DOHH2 (cell line): ENCODE results near the gene ADGRG7.

Experiments used
- H3F3A ChIP-seq: fragments of 200-600 bp; sonication (generic), shearing (Covaris generic); 2 replicates; pipeline ENCODE4 v1.6.0; 2016; ENCODE audit warnings: antibody characterized with exemption, mild to moderate bottlenecking; ENCODE audit not compliant: control insufficient read depth, insufficient read depth
- H3K27ac ChIP-seq: fragments of 200-600 bp; sonication (generic); 2 replicates; pipeline ENCODE4 v1.5.1; 2014; ENCODE audit warnings: low read depth, mild to moderate bottlenecking, low read length, moderate library complexity
- H3K27me3 ChIP-seq: fragments of 200-600 bp; sonication (generic); 2 replicates; pipeline ENCODE4 v1.6.1; 2014; ENCODE audit warnings: mild to moderate bottlenecking, low read length, mixed read lengths; ENCODE audit not compliant: control insufficient read depth
- H3K36me3 ChIP-seq: fragments of 200-600 bp; sonication (generic); 2 replicates; pipeline ENCODE4 v1.6.1; 2014; ENCODE audit warnings: mild to moderate bottlenecking, low read length, moderate library complexity, mixed read lengths; ENCODE audit not compliant: control insufficient read depth
- H3K4me1 ChIP-seq: fragments of 200-600 bp; sonication (generic); 2 replicates; pipeline ENCODE4 v1.6.1; 2014; ENCODE audit warnings: mild to moderate bottlenecking, low read length, mixed read lengths; ENCODE audit not compliant: control insufficient read depth
- H3K4me2 ChIP-seq: fragments of 200-600 bp; sonication (generic); 2 replicates; pipeline ENCODE4 v1.6.0; 2014; ENCODE audit warnings: mild to moderate bottlenecking, low read length, moderate library complexity
- H3K4me3 ChIP-seq: fragments of 200-600 bp; sonication (generic); 2 replicates; pipeline ENCODE4 v1.5.1; 2014; ENCODE audit warnings: mild to moderate bottlenecking, low read length, mixed read lengths
- H3K79me2 ChIP-seq: fragments of 200-600 bp; sonication (generic); 2 replicates; pipeline ENCODE4 v1.6.1; 2014; ENCODE audit warnings: mild to moderate bottlenecking, low read length, mixed read lengths; ENCODE audit not compliant: control insufficient read depth
- H3K9me2 ChIP-seq: fragments of 200-600 bp; sonication (generic); replicated peaks from 2 replicates; pipeline ENCODE4 v1.6.1; 2014; ENCODE audit warnings: mild to moderate bottlenecking, low read length, mixed read lengths; ENCODE audit not compliant: control insufficient read depth
- H3K9me3 ChIP-seq: fragments of 200-600 bp; sonication (generic); 2 replicates; pipeline ENCODE4 v1.6.1; 2014; ENCODE audit warnings: antibody characterized with exemption, low read length, mixed read lengths; ENCODE audit not compliant: control insufficient read depth, insufficient read depth
- H4K20me1 ChIP-seq: fragments of 200-600 bp; sonication (generic); 2 replicates; pipeline ENCODE4 v1.6.0; 2014; ENCODE audit warnings: low read depth, mild to moderate bottlenecking, antibody characterized with exemption, low read length, moderate library complexity; ENCODE audit not compliant: control insufficient read depth, insufficient read depth
- EZH2phosphoT487 ChIP-seq: fragments of 200-600 bp; sonication (generic); IDR thresholded peaks from 2 replicates; pipeline ENCODE4 v1.6.1; 2017; ENCODE audit warnings: borderline replicate concordance, mild to moderate bottlenecking, antibody characterized with exemption, low read length, moderate library complexity, mixed read lengths
- TF ChIP-seq, protein P1 (sequence below): fragments of 200-600 bp; sonication (generic); IDR thresholded peaks from one replicate; pipeline ENCODE4 v1.5.1; 2014; ENCODE audit warnings: antibody characterized with exemption, mild to moderate bottlenecking, low read depth, low read length; ENCODE audit not compliant: poor library complexity, severe bottlenecking

Gene ADGRG7

DNA sequence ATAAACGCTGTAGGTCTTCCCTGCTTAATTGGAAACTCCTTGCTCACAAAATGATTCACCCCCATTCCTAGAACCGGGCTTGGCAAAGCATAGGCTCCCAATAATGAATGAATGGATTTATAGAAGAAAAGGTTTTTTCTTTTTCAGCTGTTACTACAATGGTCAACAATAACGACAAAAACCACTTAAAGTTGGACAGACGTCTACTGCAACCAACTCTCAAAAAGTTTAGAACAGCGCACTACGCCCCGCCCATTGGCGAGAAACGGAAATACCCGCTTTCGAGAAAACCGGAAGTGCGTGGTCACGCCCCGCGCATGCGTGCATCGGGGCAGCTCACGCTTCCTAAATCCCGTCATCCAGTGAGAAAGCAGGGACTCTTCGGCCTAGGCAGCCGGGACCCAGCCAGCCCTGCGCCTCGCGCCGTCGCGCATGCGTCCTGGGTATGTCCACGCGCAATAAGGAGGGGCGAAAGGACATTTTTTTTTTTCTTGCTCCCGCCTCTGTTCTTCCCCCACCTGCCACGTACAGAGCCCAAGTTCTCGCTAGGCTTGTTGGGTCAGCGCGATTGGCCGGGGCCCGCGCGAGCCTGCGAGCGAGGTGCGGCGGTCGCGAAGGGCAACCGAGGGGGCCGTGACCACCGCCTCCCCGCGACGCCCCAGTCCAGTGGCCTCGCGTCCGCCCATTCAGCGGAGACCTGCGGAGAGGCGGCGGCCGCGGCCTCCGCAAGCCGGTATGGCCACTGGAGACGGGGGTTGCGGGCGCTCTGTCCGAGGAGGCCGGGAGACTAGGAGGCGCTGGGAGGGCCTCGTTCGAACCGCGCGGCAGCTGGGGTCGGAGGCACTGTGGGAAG lies 99.8 kb downstream of the ADGRG7 start, which contains the start of gene TFG:
TSS of gene TFG (plus strand) at position 506 of the 853 bp plus-strand sequence. CDS start 4,192 bp downstream, outside the sequence.
- Histone ChIP-seq H3K9me2 (no peaks in the 10 kb centered on the region), H3K4me1 (peaks cover 18% of the 10 kb centered on the region)
- no peak for TF ChIP-seq EZH2phosphoT487
- TF ChIP-seq, protein P1, sequence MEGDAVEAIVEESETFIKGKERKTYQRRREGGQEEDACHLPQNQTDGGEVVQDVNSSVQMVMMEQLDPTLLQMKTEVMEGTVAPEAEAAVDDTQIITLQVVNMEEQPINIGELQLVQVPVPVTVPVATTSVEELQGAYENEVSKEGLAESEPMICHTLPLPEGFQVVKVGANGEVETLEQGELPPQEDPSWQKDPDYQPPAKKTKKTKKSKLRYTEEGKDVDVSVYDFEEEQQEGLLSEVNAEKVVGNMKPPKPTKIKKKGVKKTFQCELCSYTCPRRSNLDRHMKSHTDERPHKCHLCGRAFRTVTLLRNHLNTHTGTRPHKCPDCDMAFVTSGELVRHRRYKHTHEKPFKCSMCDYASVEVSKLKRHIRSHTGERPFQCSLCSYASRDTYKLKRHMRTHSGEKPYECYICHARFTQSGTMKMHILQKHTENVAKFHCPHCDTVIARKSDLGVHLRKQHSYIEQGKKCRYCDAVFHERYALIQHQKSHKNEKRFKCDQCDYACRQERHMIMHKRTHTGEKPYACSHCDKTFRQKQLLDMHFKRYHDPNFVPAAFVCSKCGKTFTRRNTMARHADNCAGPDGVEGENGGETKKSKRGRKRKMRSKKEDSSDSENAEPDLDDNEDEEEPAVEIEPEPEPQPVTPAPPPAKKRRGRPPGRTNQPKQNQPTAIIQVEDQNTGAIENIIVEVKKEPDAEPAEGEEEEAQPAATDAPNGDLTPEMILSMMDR, result no peak

GRCh38 chr3:100709842-100710260 lies 100.5 kb downstream of the ADGRG7 start:
- peaks cover 55% of the 10 kb centered on the region for H3K79me2 ChIP-seq
- no peak for TF ChIP-seq EZH2phosphoT487
- TF ChIP-seq, protein P1, result no peak

More for the DNA sequence above, 99.8 kb downstream of the ADGRG7 start, which contains the start of gene TFG:
- peak within 1 kb of the TSS; percentile 96 for H3K4me2 ChIP-seq
- peaks cover 4% of the 10 kb centered on the region; the same call in 1 of the 2 replicates for H3K9me3 ChIP-seq
- peaks cover 31% of the 10 kb centered on the region for H3K36me3 ChIP-seq
- peak within 1 kb of the TSS; percentile 61 for H3K27ac ChIP-seq
- H3K27me3 ChIP-seq, result no peaks in the 10 kb centered on the region
- 0 out of 2 replicates have a peak, but pooled peaks cover 5% of the 10 kb centered on the region for H3F3A ChIP-seq
- peak within 1 kb of the TSS; percentile 89 for H3K4me3 ChIP-seq
- peaks cover 49% of the 10 kb centered on the region for H3K79me2 ChIP-seq
- H4K20me1 ChIP-seq, result peaks cover 8% of the 10 kb centered on the region; the same call in 1 of the 2 replicates

GRCh38 chr3:100710261-100710968 lies 101.0 kb downstream of the ADGRG7 start:
- Histone ChIP-seq H3K27me3 (no peaks in the 10 kb centered on the region), H3K4me1 (peaks cover 18% of the 10 kb centered on the region), H3K4me3 (peak overlapping the region; percentile 89), H4K20me1 (peaks cover 12% of the 10 kb centered on the region; the same call in 1 of the 2 replicates), H3F3A (0 out of 2 replicates have a peak, but pooled peaks cover 5% of the 10 kb centered on the region), H3K9me3 (peaks cover 4% of the 10 kb centered on the region; the same call in 1 of the 2 replicates), H3K4me2 (peak overlapping the region; percentile 96), H3K79me2 (peaks cover 60% of the 10 kb centered on the region), H3K9me2 (no peaks in the 10 kb centered on the region), H3K36me3 (peaks cover 43% of the 10 kb centered on the region), H3K27ac (peak overlapping the region; percentile 24; the same call in 1 of the 2 replicates)
- no peak for TF ChIP-seq EZH2phosphoT487
- TF ChIP-seq, protein P1, result no peak

More at GRCh38 chr3:100709842-100710260, 100.5 kb downstream of the ADGRG7 start:
- Histone ChIP-seq H3F3A (0 out of 2 replicates have a peak, but pooled peaks cover 5% of the 10 kb centered on the region), H3K4me3 (peak overlapping the region; percentile 89), H3K27ac (peak overlapping the region; percentile 61), H3K4me2 (peak overlapping the region; percentile 96), H3K36me3 (peaks cover 37% of the 10 kb centered on the region), H3K27me3 (no peaks in the 10 kb centered on the region), H3K4me1 (peaks cover 18% of the 10 kb centered on the region), H3K9me3 (peaks cover 4% of the 10 kb centered on the region; the same call in 1 of the 2 replicates), H4K20me1 (peaks cover 8% of the 10 kb centered on the region; the same call in 1 of the 2 replicates), H3K9me2 (no peaks in the 10 kb centered on the region)
